Stimulated activated naive B cell treated with anti-CD40 and anti-IgM and Interleukin-4, amounts not matched to agents 10 μg/mL and 1 μg/mL and 100 μg/mL, for 72 hours (primary cell): Measurements from ENCODE around the gene ANAPC1.
"Not testable (repeated sequence)": the region's sequence is repeated elsewhere in the genome, so short reads cannot be mapped to it uniquely, and the experiment has no call there.

Experiments
- ATAC-seq, 2 donors: fragments of 150-1000 bp; cut with Tn5 transposase; replicated peaks; 2 replicates each; pipeline ENCODE4 v1.10.0; 2021; ENCODE audit warnings: moderate library complexity in 1 of 2
- DNase-seq: peaks from one replicate; pipeline ENCODE4 v3.0.0; 2021
- H3K27ac Mint-ChIP-seq: one replicate; pipeline ENCODE4 v1.8.0; 2022; ENCODE audit warnings: mild to moderate bottlenecking, mixed read lengths
- H3K27me3 Mint-ChIP-seq, 2 donors: one replicate each; pipeline ENCODE4 v1.8.0; 2022; ENCODE audit warnings: mixed read lengths in 2 of 2
- H3K36me3 Mint-ChIP-seq, 2 donors: one replicate each; pipeline ENCODE4 v1.8.0; 2022; ENCODE audit warnings: mixed read lengths in 2 of 2, mild to moderate bottlenecking in 1 of 2
- H3K4me1 Mint-ChIP-seq, 2 donors: one replicate each; pipeline ENCODE4 v1.8.0; 2022; ENCODE audit warnings: mixed read lengths in 2 of 2, mild to moderate bottlenecking in 1 of 2
- H3K4me3 Mint-ChIP-seq, 2 donors: one replicate each; pipeline ENCODE4 v1.8.0; 2022; ENCODE audit warnings: mild to moderate bottlenecking in 2 of 2, mixed read lengths in 2 of 2, moderate library complexity in 1 of 2
- H3K9me3 Mint-ChIP-seq, 2 donors: one replicate each; pipeline ENCODE4 v1.8.0; 2022; ENCODE audit warnings: mixed read lengths in 2 of 2, mild to moderate bottlenecking in 1 of 2

The ANAPC1 gene

DNA sequence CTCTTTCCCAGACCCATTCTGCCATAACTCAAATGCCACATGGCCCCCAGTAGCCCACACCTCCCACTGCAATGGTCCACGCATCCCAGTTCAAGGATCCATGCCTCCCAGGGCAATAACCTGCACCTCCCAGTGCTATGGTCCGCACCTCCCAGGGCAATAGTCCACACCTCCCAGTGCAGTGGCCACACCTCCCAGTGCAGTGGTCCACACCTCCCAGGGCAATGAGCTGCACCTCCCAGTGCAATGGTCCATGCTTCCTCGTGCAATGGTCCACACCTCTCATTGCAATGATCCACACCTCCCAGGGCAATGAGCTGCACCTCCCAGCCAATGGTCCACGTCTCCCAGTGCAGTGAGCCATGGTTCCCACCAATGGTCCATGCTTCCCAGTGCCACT, 135.6 kb downstream of the ANAPC1 start:
- H3K36me3 Mint-ChIP-seq, DNase-seq, H3K4me1 Mint-ChIP-seq, H3K4me3 Mint-ChIP-seq, ATAC-seq, H3K9me3 Mint-ChIP-seq, H3K27ac Mint-ChIP-seq, H3K27me3 Mint-ChIP-seq: not testable (repeated sequence)

DNA sequence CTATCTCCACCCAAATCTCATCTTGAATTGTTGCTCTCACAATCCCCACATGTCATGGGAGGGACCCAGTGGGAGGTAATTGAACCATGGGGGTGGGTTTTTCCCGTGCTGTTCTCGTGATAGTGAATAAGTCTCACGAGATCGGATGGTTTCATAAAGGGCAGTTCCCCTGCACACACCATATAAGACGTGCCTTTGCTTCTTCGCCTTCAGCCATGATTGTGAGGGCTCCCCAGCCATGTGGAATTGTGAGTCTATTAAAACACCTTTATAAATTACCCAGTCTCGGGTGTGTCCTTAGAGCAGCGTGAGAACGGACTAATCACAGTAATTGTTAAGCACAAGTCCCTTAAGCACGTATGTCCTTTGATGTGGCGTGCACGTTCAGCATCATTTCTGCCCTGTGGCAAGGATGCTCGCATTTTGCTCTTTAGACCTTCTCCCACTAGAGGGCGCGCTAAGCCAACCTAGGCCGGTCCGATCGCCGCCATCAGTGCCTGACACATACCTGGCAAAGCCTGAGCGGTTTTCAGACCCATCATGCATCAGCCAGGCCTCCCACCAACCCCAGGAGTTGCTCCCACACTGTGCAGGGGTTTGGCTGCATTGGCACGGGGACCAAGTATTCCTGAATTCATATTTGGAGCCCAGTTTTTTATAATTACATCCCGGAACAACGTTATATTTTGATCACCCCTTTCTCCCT, 136.4 kb downstream of the ANAPC1 start:
- peak; percentile 97 for ATAC-seq
- H3K27ac Mint-ChIP-seq, H3K36me3 Mint-ChIP-seq, H3K27me3 Mint-ChIP-seq, H3K4me1 Mint-ChIP-seq, H3K4me3 Mint-ChIP-seq, H3K9me3 Mint-ChIP-seq: not testable (repeated sequence)
- DNase-seq: peak; percentile 58

DNA sequence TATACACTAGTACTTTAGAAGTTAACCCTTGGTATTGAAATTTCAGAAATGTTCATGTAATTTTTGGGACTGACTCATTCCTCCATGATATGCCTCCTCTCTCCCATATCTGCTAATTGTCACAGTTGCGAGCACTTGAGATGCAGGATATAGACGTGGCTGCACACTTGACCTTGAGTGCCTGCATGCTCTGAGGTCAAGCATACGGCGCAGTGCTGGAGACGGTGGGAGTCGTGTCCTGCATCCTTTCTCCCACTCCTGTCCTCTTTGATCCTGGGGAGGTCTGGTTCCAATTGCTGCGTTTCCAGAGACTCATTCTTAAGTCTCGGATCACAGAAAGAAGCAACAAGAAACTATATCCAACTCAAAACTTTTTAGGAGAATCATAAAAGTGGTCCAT, 139.2 kb downstream of the ANAPC1 start:
- DNase-seq, H3K4me3 Mint-ChIP-seq: not testable (repeated sequence)

DNA sequence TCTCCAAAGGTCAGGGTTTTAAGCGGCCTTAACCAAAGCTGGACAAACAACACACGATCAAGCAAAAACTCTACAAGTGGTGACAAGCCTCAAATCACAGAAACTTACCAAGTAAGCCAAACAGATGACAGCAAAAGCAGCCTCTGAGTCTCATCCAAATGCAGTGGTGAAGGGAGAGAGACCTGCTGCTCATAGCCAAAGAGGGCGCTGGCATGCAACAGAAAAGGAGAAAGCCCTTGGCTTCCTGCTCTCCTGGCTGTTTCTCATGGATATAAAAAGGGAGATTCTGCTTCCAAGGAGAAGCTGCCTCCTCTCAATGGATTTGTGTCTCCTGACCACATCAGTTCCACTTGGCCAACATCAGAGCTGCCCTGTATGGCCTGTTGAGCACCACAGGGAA, 142.5 kb downstream of the ANAPC1 start:
- not testable (repeated sequence) for H3K36me3 Mint-ChIP-seq, H3K27ac Mint-ChIP-seq, H3K4me3 Mint-ChIP-seq, H3K9me3 Mint-ChIP-seq, ATAC-seq, DNase-seq, H3K27me3 Mint-ChIP-seq, H3K4me1 Mint-ChIP-seq

More for the DNA sequence above, 139.2 kb downstream of the ANAPC1 start:
- H3K36me3 Mint-ChIP-seq, H3K4me1 Mint-ChIP-seq, H3K9me3 Mint-ChIP-seq, ATAC-seq, H3K27me3 Mint-ChIP-seq, H3K27ac Mint-ChIP-seq: not testable (repeated sequence)

DNA sequence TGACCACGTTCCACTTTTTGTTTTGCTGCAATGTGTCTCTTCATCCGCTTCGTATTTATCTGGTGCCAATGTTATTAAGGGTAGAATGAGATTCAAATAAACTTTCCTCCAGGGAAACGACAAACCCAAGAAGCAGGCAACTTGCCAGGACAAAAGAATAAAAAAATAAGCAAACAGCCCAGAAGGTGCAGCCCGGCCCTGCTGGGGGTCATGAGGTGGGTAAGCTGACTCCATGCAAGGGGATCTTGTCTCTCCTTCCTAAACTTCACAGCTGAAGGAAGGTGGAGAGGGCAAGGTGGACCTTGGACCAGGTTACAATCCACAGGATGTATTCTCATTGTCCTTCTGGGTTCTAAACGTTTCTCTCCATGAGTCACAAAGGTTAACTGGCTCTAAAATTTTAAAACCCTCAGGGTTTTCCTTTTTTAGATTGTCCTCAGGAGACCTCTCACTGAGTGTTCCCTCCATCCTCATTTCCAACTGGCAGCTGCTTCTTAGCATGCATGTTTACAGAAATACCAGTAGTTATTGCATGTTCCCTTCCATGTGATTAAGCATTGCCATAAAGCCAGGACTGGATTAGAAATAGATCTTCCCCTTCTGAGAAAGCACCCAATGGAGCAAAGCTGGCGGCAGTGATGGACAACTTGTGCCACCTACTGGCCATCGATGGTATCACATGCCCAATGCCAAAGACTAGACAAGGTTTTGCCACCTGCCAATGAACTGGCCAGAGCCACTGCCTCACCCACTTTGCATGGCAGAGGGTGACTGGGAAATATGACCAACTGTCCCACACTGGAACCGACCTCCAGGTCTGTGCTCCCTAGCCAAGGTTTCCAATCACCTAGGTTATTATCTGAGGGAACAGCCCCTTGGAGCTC, 147.9 kb downstream of the ANAPC1 start:
- H3K4me3 Mint-ChIP-seq, H3K9me3 Mint-ChIP-seq, H3K27me3 Mint-ChIP-seq, H3K27ac Mint-ChIP-seq, DNase-seq, H3K4me1 Mint-ChIP-seq, H3K36me3 Mint-ChIP-seq: not testable (repeated sequence)
- ATAC-seq: peak; percentile 86 to 87

- H3K4me1 Mint-ChIP-seq, H3K27me3 Mint-ChIP-seq, H3K9me3 Mint-ChIP-seq, ATAC-seq, H3K27ac Mint-ChIP-seq, H3K4me3 Mint-ChIP-seq, H3K36me3 Mint-ChIP-seq, DNase-seq: not testable (repeated sequence)
Measured at GRCh38 chr2:111735420-111735819, 148.6 kb downstream of the ANAPC1 start.

GRCh38 chr2:111729812-111730458, 154.1 kb downstream of the ANAPC1 start:
- ATAC-seq, H3K4me1 Mint-ChIP-seq, H3K36me3 Mint-ChIP-seq, H3K9me3 Mint-ChIP-seq, H3K27me3 Mint-ChIP-seq, DNase-seq, H3K4me3 Mint-ChIP-seq, H3K27ac Mint-ChIP-seq: not testable (repeated sequence)

DNA sequence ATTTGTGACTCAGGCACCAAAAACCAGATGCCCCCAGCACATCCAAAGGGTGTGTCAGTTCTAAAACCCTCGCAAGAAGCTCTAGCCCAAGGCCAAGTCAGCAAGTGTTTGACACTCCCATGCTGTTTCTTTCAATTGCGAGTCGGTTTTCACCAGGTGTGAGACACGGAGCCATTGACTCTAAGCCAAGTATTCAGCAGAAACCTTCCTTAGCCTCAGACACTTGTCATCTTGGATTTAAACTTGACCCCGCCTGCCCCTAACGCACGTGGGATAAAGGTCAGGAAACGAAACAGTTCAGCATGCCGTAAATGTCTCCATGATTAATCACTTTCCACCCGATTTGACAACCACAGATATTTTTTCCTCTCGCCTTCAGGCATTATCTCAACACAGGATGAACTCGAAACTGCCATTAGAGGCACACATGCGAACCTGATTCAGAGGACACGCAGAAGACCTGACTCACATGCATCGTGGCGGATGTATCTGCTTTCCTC, 156.3 kb downstream of the ANAPC1 start:
- DNase-seq, H3K4me3 Mint-ChIP-seq, H3K36me3 Mint-ChIP-seq, H3K4me1 Mint-ChIP-seq, H3K9me3 Mint-ChIP-seq, H3K27ac Mint-ChIP-seq, H3K27me3 Mint-ChIP-seq: not testable (repeated sequence)
- peak; percentile 14 to 23 for ATAC-seq

DNA sequence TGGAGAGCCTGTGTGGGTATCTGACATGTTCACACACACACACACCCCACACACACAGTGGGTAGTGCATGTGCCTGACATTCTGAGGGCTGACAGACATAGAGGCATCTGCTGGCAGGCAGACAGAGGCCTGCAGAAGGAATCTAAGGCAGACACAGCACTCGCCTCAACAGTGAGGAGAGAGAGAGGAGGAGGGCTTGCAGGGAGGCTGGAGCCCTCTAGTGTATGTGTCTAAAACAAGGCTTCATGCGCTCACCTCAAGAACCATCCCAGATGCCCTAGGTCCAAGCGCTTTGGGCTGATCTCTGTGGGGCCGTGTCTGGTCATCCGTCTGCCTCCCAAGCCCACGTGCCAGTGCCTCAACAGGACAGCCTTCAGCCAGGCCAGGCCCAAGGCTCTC, 158.3 kb downstream of the ANAPC1 start:
- not testable (repeated sequence) for H3K9me3 Mint-ChIP-seq, H3K27me3 Mint-ChIP-seq, H3K4me3 Mint-ChIP-seq, DNase-seq, H3K4me1 Mint-ChIP-seq, H3K27ac Mint-ChIP-seq, H3K36me3 Mint-ChIP-seq
- ATAC-seq: peak; percentile 95 to 96

GRCh38 chr2:111719610-111720009, 164.4 kb downstream of the ANAPC1 start:
- H3K4me3 Mint-ChIP-seq, H3K27ac Mint-ChIP-seq, H3K4me1 Mint-ChIP-seq, H3K27me3 Mint-ChIP-seq, DNase-seq, H3K36me3 Mint-ChIP-seq, H3K9me3 Mint-ChIP-seq: not testable (repeated sequence)
- ATAC-seq: peak; percentile 74
